SIG-M5 (cell line): ENCODE results near the gene CRYBA2.

Experiments used
- DNase-seq: peaks from one replicate; lab custom pipeline; 2025; lab: John Stamatoyannopoulos, UW

The CRYBA2 gene

GRCh38 chr2:218956039-218956438 is 37.2 kb downstream of the CRYBA2 start:
- DNase-seq, result no peak

- no peak for DNase-seq
Observed at GRCh38 chr2:218954541-218955300, 38.5 kb downstream of the CRYBA2 start.

DNA sequence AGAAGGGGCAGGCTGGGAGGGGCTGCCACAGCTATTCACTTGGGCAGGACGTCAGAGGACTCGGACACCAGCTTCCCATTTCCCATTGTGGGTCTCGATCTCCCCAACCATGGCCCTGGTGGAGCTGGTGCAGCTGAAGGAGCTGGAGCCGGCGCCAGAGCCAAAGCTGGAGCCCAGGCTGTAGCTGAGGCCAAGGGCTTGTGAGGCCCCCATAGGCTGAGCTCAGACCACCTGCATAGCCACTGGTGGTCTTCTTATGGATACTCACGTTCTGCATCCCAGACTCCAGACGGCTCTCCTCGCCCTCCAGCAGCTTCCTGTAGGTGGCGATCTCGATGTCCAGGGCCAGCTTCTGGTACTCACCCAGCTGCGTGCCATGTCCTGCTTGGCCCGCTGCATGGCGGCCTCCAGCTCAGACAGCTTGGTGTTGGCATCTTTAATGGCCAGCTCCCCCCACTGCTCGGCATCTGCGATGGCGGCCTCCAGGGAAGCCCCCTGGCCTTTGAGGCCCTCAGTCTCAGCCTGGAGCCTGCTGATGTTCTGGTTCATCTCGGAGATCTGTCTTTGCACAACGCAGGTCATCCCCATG is 39.8 kb downstream of the CRYBA2 start:
- DNase-seq, result no peak

GRCh38 chr2:218952160-218952559 is 41.1 kb downstream of the CRYBA2 start:
- no peak for DNase-seq

DNA sequence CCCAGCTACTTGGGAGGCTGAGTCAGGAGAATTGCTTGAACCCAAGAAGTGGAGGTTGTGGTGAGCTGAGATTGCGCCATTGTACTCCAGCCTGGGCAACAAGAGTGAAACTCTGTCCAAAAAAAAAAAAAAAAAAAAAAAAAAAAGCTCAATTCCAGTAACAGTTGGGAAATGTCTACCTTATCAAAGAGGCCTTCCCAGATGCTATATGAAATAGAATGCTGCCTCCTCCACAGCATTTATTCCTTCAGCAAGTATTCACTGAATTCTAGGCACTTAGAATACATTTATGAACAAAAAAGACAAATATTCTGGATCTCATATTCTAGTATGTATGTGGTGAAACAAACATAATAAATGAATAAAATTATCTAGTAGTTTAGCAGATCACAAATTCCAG is 46.6 kb downstream of the CRYBA2 start:
- DNase-seq, result no peak

GRCh38 chr2:218944759-218945404 is 48.3 kb downstream of the CRYBA2 start:
- no peak for DNase-seq
